Lower leg skin (tissue), 3 donors: ENCODE measurements around the gene SUFU.

Experiments used
- CTCF ChIP-seq, 3 donors: fragments of 450-650 bp; IDR thresholded peaks; one replicate each; pipeline ENCODE4 v1.5.1; 2016; ENCODE audit warnings: antibody characterized with exemption in 3 of 3, mild to moderate bottlenecking in 3 of 3, moderate library complexity in 2 of 3
- POLR2A ChIP-seq, 2 donors: fragments of 450-650 bp; IDR thresholded peaks; one replicate each; pipeline ENCODE4 v1.6.1; 2016 to 2017; ENCODE audit warnings: antibody characterized with exemption in 2 of 2, mild to moderate bottlenecking in 1 of 2, moderate library complexity in 1 of 2

- TF ChIP-seq CTCF (IDR thresholded peaks at IDR 0.05) (no peak), POLR2A (IDR thresholded peaks at IDR 0.05) (no peak)
Measured at GRCh38 chr10:102476466-102477141, 27.2 kb upstream of the SUFU start.
